MM.1S (cell line): Measurements from ENCODE around the gene PPIF.

ENCODE experiments used
- CTCF ChIP-seq: fragments of 300-600 bp; sonication (generic); IDR thresholded peaks from 2 replicates; pipeline ENCODE4 v1.5.1; 2016; ENCODE audit warnings: antibody characterized with exemption, low read length, mixed read lengths
- EZH2 ChIP-seq: fragments of 300-600 bp; sonication (generic); optimal IDR thresholded peaks from 2 replicates; pipeline ENCODE3; 2017; ENCODE audit warnings: low read depth, mild to moderate bottlenecking, antibody characterized with exemption, low read length, mixed read lengths
- EZH2phosphoT487 ChIP-seq: fragments of 300-600 bp; sonication (generic); IDR thresholded peaks from 2 replicates; pipeline ENCODE4 v1.6.1; 2018; ENCODE audit warnings: antibody characterized with exemption, low read length

- TF ChIP-seq CTCF (no peak), EZH2 (no peak), EZH2phosphoT487 (no peak)
Measured at GRCh38 chr10:79301754-79302530, 45.3 kb upstream of the PPIF start.
